Activated CD8-positive, alpha-beta T cell treated with anti-CD3 and anti-CD28 coated beads for 36 hours (primary cell): ENCODE data around the gene MACROD2. TPM values are rescaled to one million over a fixed set of nuclear protein-coding genes. Genes with fewer than 3 reads are reported as not detected.
"Not testable (repeated sequence)": the region's sequence is repeated elsewhere in the genome, so short reads cannot be mapped to it uniquely, and the experiment has no call there.

Experiments used
- ATAC-seq: fragments of 200-7000 bp; cut with Tn5 transposase; one replicate; pipeline ENCODE4 v1.10.0; 2021; ENCODE audit warnings: mild to moderate bottlenecking, moderate library complexity
- CTCF ChIA-PET: fragments of 350-600 bp; sonication (Branson Sonifier 250); formaldehyde crosslinking; loops from one replicate; lab custom pipeline; 2021; ENCODE audit warnings: antibody characterized with exemption; lab: Charles Lee
- POLR2A ChIA-PET: fragments of 350-600 bp; sonication (Branson Sonifier 250); formaldehyde crosslinking; loops from one replicate; lab custom pipeline; 2021; ENCODE audit warnings: antibody characterized with exemption; lab: Charles Lee
- DNase-seq: peaks from one replicate; pipeline ENCODE4 v3.0.0-alpha.2; 2020
- H3K27ac Mint-ChIP-seq: one replicate; pipeline ENCODE4 v1.8.0; 2021; ENCODE audit warnings: mild to moderate bottlenecking, mixed read lengths
- H3K27me3 Mint-ChIP-seq: one replicate; pipeline ENCODE4 v1.8.0; 2021; ENCODE audit warnings: mixed read lengths
- H3K36me3 Mint-ChIP-seq: one replicate; pipeline ENCODE4 v1.8.0; 2021; ENCODE audit warnings: low read depth, mixed read lengths
- H3K4me1 Mint-ChIP-seq: one replicate; pipeline ENCODE4 v1.8.0; 2021; ENCODE audit warnings: low read depth, mixed read lengths
- H3K4me3 Mint-ChIP-seq: one replicate; pipeline ENCODE4 v1.8.0; 2021; ENCODE audit warnings: mild to moderate bottlenecking, moderate library complexity, mixed read lengths
- H3K9me3 Mint-ChIP-seq: one replicate; pipeline ENCODE4 v1.8.0; 2021; ENCODE audit warnings: mixed read lengths
- CTCF ChIP-seq: fragments of 200-600 bp; IDR thresholded peaks from one replicate; pipeline ENCODE4 v1.8.0; 2022; ENCODE audit warnings: antibody characterized with exemption, mild to moderate bottlenecking
- intact Hi-C: fragments of 100-400 bp; cut with micrococcal nuclease; formaldehyde crosslinking; loops from one replicate; pipeline ENCODE4 v1.10.0; 2022
- total RNA-seq, 2 experiments: library from RNA; stranded (reverse); gene quantifications; one replicate each; pipeline ENCODE4 v1.2.3, GENCODE V29; 2021

MACROD2 gene
- total RNA-seq, 2 experiments from 2014 or later = not detected

GRCh38 chr20:15977758-15978157 lies 1982.4 kb downstream of the MACROD2 start:
- Mint-ChIP-seq H3K27me3 (no peaks in the 10 kb centered on the region), H3K36me3 (no peaks in the 10 kb centered on the region), H3K4me1 (no peaks in the 10 kb centered on the region), H3K27ac (no peak overlapping the region), H3K4me3 (no peak overlapping the region), H3K9me3 (peaks cover 6% of the 10 kb centered on the region)
- CTCF ChIA-PET = no interaction called here
- TF ChIP-seq CTCF = no peak
- no peak for DNase-seq
- intact Hi-C loops = no loop called here
- ATAC-seq = no peak
- POLR2A ChIA-PET = no interaction called here

- H3K9me3 Mint-ChIP-seq, ATAC-seq, intact Hi-C loops, POLR2A ChIA-PET, H3K27ac Mint-ChIP-seq, H3K36me3 Mint-ChIP-seq, H3K4me3 Mint-ChIP-seq, H3K4me1 Mint-ChIP-seq, CTCF ChIA-PET, DNase-seq, H3K27me3 Mint-ChIP-seq: not testable (repeated sequence)
Observed at GRCh38 chr20:15985494-15986368, 1990.4 kb downstream of the MACROD2 start.

GRCh38 chr20:15986690-15987089 lies 1991.4 kb downstream of the MACROD2 start:
- no peak for ATAC-seq
- H3K36me3 Mint-ChIP-seq = no peaks in the 10 kb centered on the region
- no peak overlapping the region for H3K4me3 Mint-ChIP-seq
- H3K9me3 Mint-ChIP-seq = no peaks in the 10 kb centered on the region
- CTCF ChIA-PET = no interaction called here
- intact Hi-C loops = no loop called here
- no peak for TF ChIP-seq CTCF
- no peak overlapping the region for H3K27ac Mint-ChIP-seq
- H3K27me3 Mint-ChIP-seq = no peaks in the 10 kb centered on the region
- no peaks in the 10 kb centered on the region for H3K4me1 Mint-ChIP-seq
- POLR2A ChIA-PET = no interaction called here
- DNase-seq = no peak

- intact Hi-C loops = no loop called here
- no peak overlapping the region for H3K27ac Mint-ChIP-seq
- ChIA-PET POLR2A (no interaction called here), CTCF (no interaction called here)
- H3K4me3 Mint-ChIP-seq = no peak overlapping the region
- ATAC-seq (no peak), DNase-seq (no peak)
- H3K4me1 Mint-ChIP-seq = no peaks in the 10 kb centered on the region
- TF ChIP-seq CTCF = no peak
- H3K9me3 Mint-ChIP-seq = peaks cover 7% of the 10 kb centered on the region
- H3K36me3 Mint-ChIP-seq = no peaks in the 10 kb centered on the region
- no peaks in the 10 kb centered on the region for H3K27me3 Mint-ChIP-seq
Observed at GRCh38 chr20:15991279-15991678, 1996.0 kb downstream of the MACROD2 start.

- DNase-seq (no peak), ATAC-seq (no peak)
- Mint-ChIP-seq H3K9me3 (peaks cover 9% of the 10 kb centered on the region), H3K4me1 (no peaks in the 10 kb centered on the region), H3K27me3 (no peaks in the 10 kb centered on the region), H3K27ac (no peak overlapping the region), H3K4me3 (no peak overlapping the region), H3K36me3 (no peaks in the 10 kb centered on the region)
- intact Hi-C loops = no loop called here
- ChIA-PET POLR2A (no interaction called here), CTCF (no interaction called here)
- TF ChIP-seq CTCF = no peak
Observed at GRCh38 chr20:15992564-15992963, 1997.2 kb downstream of the MACROD2 start.
